ENCODE results near the gene CATSPERB. TPM values are rescaled to one million over a fixed set of nuclear protein-coding genes. Genes with fewer than 3 reads are reported as not detected.

CATSPERB gene
- total and polyA plus RNA-seq, 2 experiments from 2014 or later, result 0.27 to 0.38 TPM

- Histone ChIP-seq H3F3A (replicated peaks; ENCODE audit: low read depth) (no peaks in the 10 kb centered on the region), H2AFZ (no peak overlapping the region), H3K27ac (ENCODE audit: low read depth) (no peak overlapping the region), H3K4me1 (ENCODE audit: insufficient read depth) (no peaks in the 10 kb centered on the region), H3K4me3 (no peak overlapping the region), H3K9me2 (ENCODE audit: insufficient read depth) (no peaks in the 10 kb centered on the region), H4K20me1 (replicated peaks; ENCODE audit: insufficient read depth) (no peaks in the 10 kb centered on the region), H3K36me3 (ENCODE audit: insufficient read depth) (no peaks in the 10 kb centered on the region), H3K79me2 (replicated peaks; ENCODE audit: insufficient read depth) (no peaks in the 10 kb centered on the region), H3K27me3 (ENCODE audit: insufficient read depth) (no peaks in the 10 kb centered on the region), H3K4me2 (no peak overlapping the region)
- DNase-seq (ENCODE audit: low spot score) (no peak), ATAC-seq (no peak)
- Mint-ChIP-seq H3K36me3 (ENCODE audit: low read depth) (no peaks in the 10 kb centered on the region), H3K27me3 (ENCODE audit: insufficient read depth, low read depth, poor library complexity) (no peaks in the 10 kb centered on the region), H3K9me3 (no peaks in the 10 kb centered on the region), H3K27ac (no peak overlapping the region), H3K4me1 (no peaks in the 10 kb centered on the region), H3K4me3 (no peak overlapping the region)
- TF ChIP-seq REST (IDR thresholded peaks at IDR 0.05; ENCODE audit: unreplicated experiment) (no peak), NANOG (IDR thresholded peaks at IDR 0.05; ENCODE audit: borderline replicate concordance) (no peak), STAT1 (IDR thresholded peaks at IDR 0.05; ENCODE audit: unreplicated experiment) (no peak), ZNF114 (CRISPR knock-in tag; IDR thresholded peaks at IDR 0.05) (no peak), CREB1 (CRISPR knock-in tag; IDR thresholded peaks at IDR 0.05; ENCODE audit: low read depth) (no peak), EZH2 (IDR thresholded peaks at IDR 0.05; ENCODE audit: low read depth, unreplicated experiment) (no peak), JUNB (IDR thresholded peaks at IDR 0.05; ENCODE audit: unreplicated experiment) (no peak), ZNF331 (CRISPR knock-in tag; IDR thresholded peaks at IDR 0.05; ENCODE audit: low read depth) (no peak), CTCF (conservative IDR thresholded peaks at IDR 0.05; ENCODE audit: low read depth in 2 of 2) (no peak), ZNF462 (CRISPR knock-in tag; IDR thresholded peaks at IDR 0.05) (no peak), ETS1 (IDR thresholded peaks at IDR 0.05) (no peak), POLR2AphosphoS5 (IDR thresholded peaks at IDR 0.05; ENCODE audit: low read depth) (no peak)
Observed at GRCh38 chr14:91716999-91717398, 14.9 kb downstream of the CATSPERB start.

Data from GM23338 (cell line).